Prostate gland (tissue), 2 donors: Measurements from ENCODE around the gene ILKAP.

Experiments used
- CTCF ChIP-seq, 4 experiments: fragments of 200-600 bp in 2 of 4; fragments of 450-650 bp in 2 of 4; sonication (generic) in 2 of 4; IDR thresholded peaks; 1 replicate in 3 of 4; 2 replicates in 1 of 4; pipeline ENCODE4 v1.5.1; 2016 to 2019; ENCODE audit warnings: antibody characterized with exemption in 4 of 4, mild to moderate bottlenecking in 2 of 4, moderate library complexity in 2 of 4
- POLR2A ChIP-seq: fragments of 450-650 bp; IDR thresholded peaks from one replicate; pipeline ENCODE4 v1.6.1; 2016; ENCODE audit warnings: antibody characterized with exemption, mild to moderate bottlenecking

- no peak for TF ChIP-seq CTCF (IDR thresholded peaks at IDR 0.05)
- TF ChIP-seq POLR2A, result no peak
These were observed 58.4 kb downstream of the ILKAP start for GRCh38 chr2:238145046-238145445.
